HG03565 (cell line): ENCODE data around the gene AGRN.
"Not testable (repeated sequence)": the region's sequence is repeated elsewhere in the genome, so short reads cannot be mapped to it uniquely, and the experiment has no call there.

Source experiments
- ATAC-seq: cut with Tn5 transposase; IDR thresholded peaks from one replicate; pipeline ENCODE4 v1.9.1; 2021; ENCODE audit warnings: mild to moderate bottlenecking, moderate library complexity; ENCODE audit not compliant: unreplicated experiment

The AGRN gene

DNA sequence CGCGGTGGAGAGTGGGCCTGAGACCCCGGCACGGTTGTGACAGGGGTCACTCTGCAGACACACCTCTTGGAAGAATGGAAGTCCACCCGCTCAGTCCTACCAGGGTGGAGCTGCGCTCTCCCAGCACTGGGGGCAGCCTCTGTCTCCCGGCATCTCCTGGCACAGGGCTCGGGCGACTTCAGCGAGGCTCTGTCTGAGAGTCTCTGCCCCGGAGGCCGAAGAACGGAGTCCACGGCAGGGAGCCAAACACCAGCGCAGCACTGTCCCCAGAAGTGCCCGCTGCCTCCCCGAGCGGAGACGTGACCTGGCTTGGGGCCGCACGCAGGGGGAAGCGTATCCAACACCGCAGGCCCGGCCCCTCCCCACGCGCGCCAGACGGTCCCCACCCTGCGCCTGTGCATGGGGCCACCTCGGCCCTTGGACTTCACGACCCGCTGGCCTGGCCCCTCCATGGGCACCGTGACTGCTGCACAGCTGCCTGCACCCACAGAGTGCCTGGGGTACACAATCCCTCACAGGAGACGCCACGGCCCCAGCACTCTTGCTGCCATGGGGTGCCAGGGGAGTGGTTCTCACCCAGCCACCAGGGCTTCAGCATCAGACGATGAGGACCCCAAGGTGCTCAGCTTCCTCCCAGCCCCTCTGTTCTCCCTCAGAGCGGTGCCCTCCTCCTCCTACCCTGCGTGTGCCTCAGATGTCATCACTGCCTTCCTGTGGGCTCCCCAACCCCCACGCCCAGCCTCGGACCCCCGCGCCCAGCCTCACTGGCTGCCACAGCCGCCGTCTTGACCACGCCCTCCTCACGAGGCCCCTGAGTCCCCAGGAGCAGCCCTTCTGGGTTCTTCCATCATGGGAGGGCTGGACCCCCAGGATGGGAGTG, 69.1 kb downstream of the AGRN start:
- ATAC-seq, result no peak

DNA sequence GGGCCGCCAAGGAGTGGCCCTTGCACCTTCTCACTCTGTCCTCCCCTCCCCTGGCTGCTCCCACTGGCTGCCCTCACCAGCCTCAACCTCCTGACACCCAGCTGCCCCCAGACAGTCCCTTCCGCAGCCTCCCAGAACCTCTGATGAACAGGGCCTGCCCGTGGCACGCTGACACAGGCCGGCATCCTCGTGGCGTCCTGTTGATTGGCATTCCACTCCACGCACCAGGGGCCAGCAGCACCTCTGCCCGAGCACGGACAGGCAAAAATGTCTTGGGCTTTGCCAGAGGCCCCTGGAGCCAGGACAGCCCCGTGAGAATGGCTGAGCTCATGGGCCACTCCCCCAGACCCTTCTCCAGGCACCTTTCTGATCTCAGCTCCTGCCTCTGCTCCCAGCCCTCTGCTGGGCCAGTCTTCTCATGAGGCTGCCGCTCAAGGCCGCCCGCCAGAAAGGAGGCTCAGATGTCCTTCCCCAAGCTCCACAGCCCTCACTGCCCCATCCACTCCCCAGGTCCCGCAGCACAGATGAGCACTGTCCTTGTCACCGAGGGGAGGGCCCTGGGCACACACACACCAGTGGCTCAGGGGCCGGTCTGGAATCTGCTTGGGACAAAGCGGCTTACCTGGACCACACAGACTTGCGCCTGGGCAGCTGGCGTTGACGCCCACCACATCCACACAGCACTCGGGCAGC, 70.0 kb downstream of the AGRN start:
- no peak for ATAC-seq

DNA sequence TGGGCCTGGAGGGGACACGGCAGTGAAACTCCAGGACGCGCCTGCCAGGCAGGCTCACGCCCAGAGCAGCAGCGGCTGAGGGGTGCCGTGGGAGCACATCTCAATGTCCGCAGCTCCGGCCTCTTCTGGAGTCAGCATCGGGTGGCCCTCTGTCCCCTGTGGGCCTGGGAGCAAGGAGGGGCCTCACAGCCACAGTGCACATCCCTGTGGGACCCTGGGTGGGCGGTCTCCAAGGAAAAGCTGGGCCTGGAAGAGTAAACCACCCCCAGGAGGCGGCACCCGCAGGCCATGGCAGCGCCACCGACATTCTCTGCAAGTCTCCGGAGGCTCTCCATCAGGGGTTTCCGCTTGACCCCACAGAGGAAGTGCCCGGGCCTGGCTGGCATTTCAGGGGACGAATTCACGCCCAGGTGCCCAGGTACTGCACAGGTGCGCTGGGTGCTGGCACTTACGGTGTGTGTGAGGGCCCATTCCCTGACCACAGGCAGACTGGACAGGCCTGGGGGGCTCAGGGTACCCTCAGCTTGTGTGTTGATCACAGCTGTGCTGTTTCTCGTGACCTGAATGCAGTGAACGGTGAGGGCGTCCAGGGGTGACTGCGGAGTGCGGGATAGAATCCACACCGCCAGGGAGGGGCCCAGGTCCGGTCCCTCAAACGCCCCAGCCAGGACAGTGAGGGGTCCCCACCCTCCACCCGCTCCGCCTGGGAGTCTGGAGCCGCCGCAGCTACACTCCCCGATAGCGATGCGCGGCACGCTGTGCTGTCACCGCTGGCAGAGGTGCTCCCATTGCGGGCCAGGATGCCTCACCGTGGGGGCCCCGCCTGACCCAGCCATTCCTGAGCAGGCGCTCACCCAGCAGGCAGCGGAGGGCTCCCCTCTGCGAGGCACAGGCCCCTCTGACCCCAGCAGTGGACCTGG, 70.8 kb downstream of the AGRN start:
- no peak for ATAC-seq

DNA sequence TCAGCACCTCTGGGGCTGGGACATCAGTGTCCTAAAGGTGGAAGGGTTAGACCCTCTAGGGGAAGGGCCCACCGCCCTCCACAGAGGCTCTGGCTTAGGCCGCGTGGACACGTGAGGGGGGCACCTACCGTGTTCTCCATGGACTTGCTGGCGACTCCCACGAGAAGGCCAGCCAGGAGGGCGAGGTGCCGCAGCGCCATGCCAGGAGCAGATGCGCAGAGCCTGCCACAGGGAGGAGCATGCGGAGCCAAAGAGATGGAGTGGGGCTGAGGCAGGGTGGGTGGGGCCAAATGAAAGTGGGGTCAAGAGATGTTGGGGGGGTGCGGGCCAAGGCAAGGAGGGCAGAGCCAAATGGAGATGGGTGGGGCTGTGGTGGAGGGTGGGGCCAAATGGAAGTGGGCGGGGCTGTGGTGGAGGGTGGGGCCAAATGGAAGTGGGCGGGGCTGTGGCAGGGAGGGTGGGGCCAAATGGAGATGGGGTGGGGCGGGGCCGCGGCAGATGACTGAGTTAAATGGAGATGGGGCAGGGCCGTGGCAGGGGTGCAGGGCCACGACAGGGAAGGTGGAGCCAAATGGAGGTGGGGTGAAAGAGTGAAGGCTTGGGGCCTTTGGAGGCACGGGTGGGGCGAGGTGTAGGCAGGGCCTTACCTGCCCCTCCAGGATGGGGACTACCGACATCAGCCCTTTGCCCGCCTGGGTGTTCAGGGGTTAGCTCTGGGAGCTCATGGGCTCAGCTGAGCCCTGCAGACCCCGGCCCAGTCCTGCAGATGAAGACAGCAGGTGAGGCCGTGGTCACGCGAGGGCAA, 71.6 kb downstream of the AGRN start:
- no peak for ATAC-seq

GRCh38 chr1:1092149-1092855, 72.4 kb downstream of the AGRN start:
- ATAC-seq, result no peak

GRCh38 chr1:1092894-1093609, 73.1 kb downstream of the AGRN start:
- no peak for ATAC-seq

DNA sequence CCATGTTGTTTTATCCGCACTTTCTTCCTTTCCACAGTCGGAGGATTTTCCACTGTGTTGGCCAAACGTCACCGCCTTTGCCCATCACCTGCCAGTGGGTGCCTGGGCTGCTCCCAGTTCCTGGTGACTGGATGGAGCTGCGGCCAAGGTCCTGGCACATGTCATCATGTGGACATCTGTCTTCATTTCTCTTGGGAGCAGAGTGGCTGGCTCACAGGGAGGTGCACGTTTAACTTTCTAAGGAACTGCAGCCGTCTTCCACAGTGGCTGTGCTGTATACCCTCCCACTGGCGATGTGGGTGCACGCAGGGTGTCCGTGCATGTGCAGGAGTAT, 73.7 kb downstream of the AGRN start:
- no peak for ATAC-seq

DNA sequence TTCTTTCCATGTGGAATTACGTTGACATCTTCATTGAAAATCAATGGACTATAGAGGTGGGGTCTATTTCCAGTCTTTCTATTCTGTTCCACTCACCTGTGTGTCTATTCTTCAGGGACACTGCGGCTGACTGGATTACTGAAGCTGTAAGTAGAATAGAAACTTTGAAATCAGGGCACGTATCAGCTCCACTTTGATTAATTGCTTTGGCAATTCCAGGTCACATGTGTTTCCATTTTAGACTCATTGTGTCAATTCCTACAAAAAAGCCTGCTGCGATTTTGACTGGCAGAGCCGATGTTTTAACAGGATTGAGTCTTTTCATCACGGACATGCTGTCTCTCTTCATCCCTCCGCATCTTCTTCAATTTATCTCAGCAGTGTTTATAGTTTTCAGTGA, 75.1 kb downstream of the AGRN start:
- no peak for ATAC-seq

DNA sequence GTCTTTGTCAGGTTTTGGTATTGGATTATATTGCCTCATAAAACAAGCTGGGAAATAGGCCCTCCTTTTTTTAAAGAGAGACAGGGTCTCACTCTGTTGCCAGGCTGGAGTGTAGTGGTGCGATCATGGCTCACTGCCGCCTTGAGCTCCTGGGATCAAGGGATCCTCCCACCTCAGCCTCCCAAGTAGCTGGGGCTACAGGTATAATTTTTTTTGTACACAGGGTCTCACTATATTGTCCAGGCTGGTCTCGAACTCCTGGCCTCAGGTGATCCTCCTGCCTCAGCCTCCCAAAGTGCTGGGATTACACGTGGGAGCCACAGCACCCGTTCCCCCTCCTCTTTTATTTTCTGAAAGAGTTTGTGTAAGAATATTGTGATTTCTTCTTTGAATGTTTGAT, 76.2 kb downstream of the AGRN start:
- ATAC-seq, result not testable (repeated sequence)

DNA sequence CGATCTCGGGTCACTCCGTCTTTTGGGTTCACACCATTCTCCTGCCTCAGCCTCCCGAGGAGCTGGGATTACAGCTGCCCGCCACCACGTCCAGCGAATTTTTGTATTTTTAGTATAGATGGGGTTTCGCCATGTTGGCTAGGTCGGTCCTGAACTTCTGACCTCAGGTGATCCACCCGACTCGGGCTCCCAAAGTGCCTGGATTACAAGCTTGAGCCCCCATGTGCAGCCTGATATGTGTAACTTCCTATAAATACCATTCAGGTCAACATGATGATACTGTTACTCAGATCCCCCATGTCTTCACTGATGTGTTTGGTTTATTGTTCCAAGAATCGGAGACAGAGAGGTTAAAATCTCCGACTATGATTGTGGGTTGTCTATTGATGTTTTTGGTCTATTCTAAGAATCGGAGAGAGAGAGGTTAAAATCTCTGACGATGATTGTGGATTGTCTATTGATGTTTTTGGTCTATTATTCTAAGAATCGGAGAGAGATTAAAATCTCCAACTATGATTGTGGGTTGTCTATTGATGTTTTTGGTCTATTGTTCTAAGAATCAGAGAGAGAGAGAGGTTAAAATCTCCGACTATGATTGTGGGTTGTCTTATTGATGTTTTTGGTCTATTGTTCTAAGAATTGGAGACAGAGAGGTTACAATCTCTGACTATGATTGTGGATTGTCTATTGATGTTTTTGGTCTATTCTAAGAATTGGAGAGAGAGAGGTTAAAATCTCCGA, 78.9 kb downstream of the AGRN start:
- no peak for ATAC-seq

DNA sequence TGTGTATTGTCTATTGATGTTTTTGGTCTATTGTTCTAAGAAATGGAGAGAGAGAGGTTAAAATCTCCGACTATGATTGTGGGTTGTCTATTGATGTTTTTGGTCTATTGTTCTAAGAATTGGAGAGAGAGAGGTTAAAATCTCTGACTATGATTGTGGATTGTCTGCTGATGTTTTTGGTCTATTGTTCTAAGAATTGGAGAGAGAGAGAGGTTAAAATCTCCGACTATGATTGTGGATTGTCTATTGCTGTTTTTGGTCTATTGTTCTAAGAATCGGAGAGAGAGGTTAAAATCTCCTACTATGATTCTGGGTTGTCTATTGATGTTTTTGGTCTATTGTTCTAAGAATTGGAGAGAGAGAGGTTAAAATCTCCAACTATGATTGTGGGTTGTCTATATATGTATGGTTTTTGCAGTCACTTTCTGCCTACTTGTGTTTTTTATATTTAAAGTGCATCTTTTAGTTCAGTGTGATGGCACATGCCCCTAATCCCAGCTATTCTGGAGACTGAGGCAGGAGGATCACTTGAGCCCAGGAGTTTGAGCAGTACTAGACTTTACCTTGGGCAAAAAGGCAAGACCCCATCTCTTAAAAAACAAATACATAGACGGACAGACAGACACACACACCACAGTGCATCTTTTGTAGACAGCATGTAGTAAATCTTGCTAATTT, 79.7 kb downstream of the AGRN start:
- ATAC-seq, result no peak

- ATAC-seq, result no peak
Measured at GRCh38 chr1:1100296-1100695, 80.4 kb downstream of the AGRN start.

- no peak for ATAC-seq
Measured at GRCh38 chr1:1101503-1101902, 81.6 kb downstream of the AGRN start.

GRCh38 chr1:1104152-1104551, 84.2 kb downstream of the AGRN start:
- not testable (repeated sequence) for ATAC-seq
